OCI-LY3 (cell line): ENCODE data around the gene CHN2.

Experiments used
- H2AFZ ChIP-seq: fragments of 200-600, 300-600 bp; shearing (Covaris generic); 2 replicates; pipeline ENCODE4 v1.6.0; 2014; ENCODE audit warnings: antibody characterized with exemption, low read depth, low read length
- H3K27ac ChIP-seq: fragments of 200-600, 300-600 bp; sonication (generic); 2 replicates; pipeline ENCODE4 v1.5.1; 2014; ENCODE audit warnings: mild to moderate bottlenecking, low read length, moderate library complexity, mixed read lengths
- H3K27me3 ChIP-seq: fragments of 200-600, 300-600 bp; sonication (generic); 2 replicates; pipeline ENCODE4 v1.6.1; 2014; ENCODE audit warnings: low read depth, low read length, mixed read lengths
- H3K36me3 ChIP-seq: fragments of 200-600, 300-600 bp; sonication (generic); replicated peaks from 2 replicates; pipeline ENCODE3; 2014; ENCODE audit warnings: low read depth, low read length, mixed read lengths
- H3K4me1 ChIP-seq: fragments of 300-600, 200-600 bp; sonication (generic); 2 replicates; pipeline ENCODE4 v1.6.1; 2014; ENCODE audit warnings: low read length, mixed read lengths
- H3K4me2 ChIP-seq: fragments of 200-600, 300-600 bp; sonication (generic); 2 replicates; pipeline ENCODE4 v1.6.1; 2014; ENCODE audit warnings: low read length, mixed read lengths
- H3K4me3 ChIP-seq: fragments of 300-600, 200-600 bp; sonication (generic); 2 replicates; pipeline ENCODE4 v1.5.1; 2014; ENCODE audit warnings: antibody characterized with exemption, mild to moderate bottlenecking, low read length, moderate library complexity
- H3K79me2 ChIP-seq: fragments of 300-600, 200-600 bp; shearing (Covaris generic); 2 replicates; pipeline ENCODE4 v1.6.1; 2014; ENCODE audit warnings: mild to moderate bottlenecking, low read length, mixed read lengths
- H3K9ac ChIP-seq: fragments of 300-600, 200-600 bp; shearing (Covaris generic); 2 replicates; pipeline ENCODE4 v1.6.0; 2014; ENCODE audit warnings: mild to moderate bottlenecking, low read length, moderate library complexity
- H3K9me3 ChIP-seq: fragments of 200-600, 300-600 bp; shearing (Covaris generic); 2 replicates; pipeline ENCODE4 v1.6.1; 2014; ENCODE audit warnings: low read length, mixed read lengths; ENCODE audit not compliant: insufficient read depth
- H4K20me1 ChIP-seq: fragments of 200-600, 300-600 bp; sonication (generic); 2 replicates; pipeline ENCODE4 v1.6.1; 2016; ENCODE audit warnings: low read length, mixed read lengths; ENCODE audit not compliant: insufficient read depth
- EZH2phosphoT487 ChIP-seq: fragments of 200-600 bp; shearing (Covaris generic); IDR thresholded peaks from 2 replicates; pipeline ENCODE4 v1.6.1; 2018; ENCODE audit warnings: antibody characterized with exemption, mixed run types, low read depth
- TF ChIP-seq, protein P1 (sequence below): fragments of 200-600, 300-600 bp; sonication (generic); IDR thresholded peaks from 2 replicates; pipeline ENCODE4 v1.5.1; 2014; ENCODE audit warnings: antibody characterized with exemption, low read length, low read depth

CHN2 gene

DNA sequence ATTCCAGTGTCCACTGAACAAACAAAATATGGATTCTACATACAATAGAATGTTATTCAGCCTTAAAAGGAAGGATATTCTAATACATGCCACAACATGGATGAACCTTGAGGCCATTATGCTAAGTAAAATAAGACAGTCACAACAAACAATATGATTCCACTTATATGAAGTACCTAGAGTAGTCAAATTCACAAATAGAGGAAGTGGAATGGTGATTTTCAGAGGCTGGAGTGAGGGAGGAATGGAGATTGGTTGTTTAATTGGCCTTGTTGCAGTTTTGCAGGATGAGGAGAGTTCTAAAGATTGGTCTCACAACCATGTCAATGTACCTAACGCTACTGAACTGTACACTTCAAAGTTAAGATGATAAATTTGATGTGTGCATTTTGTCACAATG lies 119.6 kb downstream of the CHN2 start:
- peaks cover 61% of the 10 kb centered on the region for H3K27me3 ChIP-seq
- 0 out of 2 replicates have a peak, but pooled peaks cover 4% of the 10 kb centered on the region for H4K20me1 ChIP-seq
- H3K79me2 ChIP-seq, result no peaks in the 10 kb centered on the region
- H3K36me3 ChIP-seq, result no peaks in the 10 kb centered on the region
- H3K9ac ChIP-seq, result no peak overlapping the region
- no peak for TF ChIP-seq EZH2phosphoT487
- TF ChIP-seq, protein P1, sequence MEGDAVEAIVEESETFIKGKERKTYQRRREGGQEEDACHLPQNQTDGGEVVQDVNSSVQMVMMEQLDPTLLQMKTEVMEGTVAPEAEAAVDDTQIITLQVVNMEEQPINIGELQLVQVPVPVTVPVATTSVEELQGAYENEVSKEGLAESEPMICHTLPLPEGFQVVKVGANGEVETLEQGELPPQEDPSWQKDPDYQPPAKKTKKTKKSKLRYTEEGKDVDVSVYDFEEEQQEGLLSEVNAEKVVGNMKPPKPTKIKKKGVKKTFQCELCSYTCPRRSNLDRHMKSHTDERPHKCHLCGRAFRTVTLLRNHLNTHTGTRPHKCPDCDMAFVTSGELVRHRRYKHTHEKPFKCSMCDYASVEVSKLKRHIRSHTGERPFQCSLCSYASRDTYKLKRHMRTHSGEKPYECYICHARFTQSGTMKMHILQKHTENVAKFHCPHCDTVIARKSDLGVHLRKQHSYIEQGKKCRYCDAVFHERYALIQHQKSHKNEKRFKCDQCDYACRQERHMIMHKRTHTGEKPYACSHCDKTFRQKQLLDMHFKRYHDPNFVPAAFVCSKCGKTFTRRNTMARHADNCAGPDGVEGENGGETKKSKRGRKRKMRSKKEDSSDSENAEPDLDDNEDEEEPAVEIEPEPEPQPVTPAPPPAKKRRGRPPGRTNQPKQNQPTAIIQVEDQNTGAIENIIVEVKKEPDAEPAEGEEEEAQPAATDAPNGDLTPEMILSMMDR, result no peak
- H2AFZ ChIP-seq, result no peak overlapping the region
- H3K4me2 ChIP-seq, result no peak overlapping the region
- no peak overlapping the region for H3K27ac ChIP-seq
- H3K4me3 ChIP-seq, result no peak overlapping the region
- H3K9me3 ChIP-seq, result no peaks in the 10 kb centered on the region
- no peaks in the 10 kb centered on the region for H3K4me1 ChIP-seq

- no peak overlapping the region for H2AFZ ChIP-seq
- no peak overlapping the region for H3K4me3 ChIP-seq
- no peaks in the 10 kb centered on the region for H3K9me3 ChIP-seq
- H3K27me3 ChIP-seq, result peaks cover 58% of the 10 kb centered on the region
- TF ChIP-seq, protein P1, result no peak
- TF ChIP-seq EZH2phosphoT487, result no peak
- H3K4me1 ChIP-seq, result peaks cover 11% of the 10 kb centered on the region
- no peak overlapping the region for H3K27ac ChIP-seq
- H3K4me2 ChIP-seq, result no peak overlapping the region
- H4K20me1 ChIP-seq, result 0 out of 2 replicates have a peak, but pooled peaks cover 7% of the 10 kb centered on the region
- H3K9ac ChIP-seq, result no peak overlapping the region
- H3K36me3 ChIP-seq, result no peaks in the 10 kb centered on the region
- no peaks in the 10 kb centered on the region for H3K79me2 ChIP-seq
Observed at GRCh38 chr7:29315122-29315891, 120.7 kb downstream of the CHN2 start.

DNA sequence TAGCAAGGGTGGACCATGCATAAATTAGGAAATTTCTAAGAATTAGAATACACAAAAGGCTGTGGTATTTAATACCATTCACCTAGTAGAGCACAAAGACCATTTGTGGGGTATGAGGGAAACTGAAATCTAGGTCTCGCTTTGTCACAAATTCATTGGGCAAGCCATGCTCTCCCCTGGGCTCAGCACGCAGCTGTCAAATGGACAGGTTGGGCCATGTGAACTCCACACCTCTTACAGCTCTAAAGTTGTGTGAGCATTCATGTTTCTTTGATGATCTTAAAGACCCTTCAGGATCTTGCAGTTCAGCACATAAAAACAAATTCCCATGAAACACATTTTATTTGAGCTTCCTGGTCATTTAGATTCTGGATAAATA lies 121.3 kb downstream of the CHN2 start:
- H4K20me1 ChIP-seq, result 0 out of 2 replicates have a peak, but pooled peaks cover 7% of the 10 kb centered on the region
- H3K9ac ChIP-seq, result no peak overlapping the region
- H3K27ac ChIP-seq, result no peak overlapping the region
- H3K4me3 ChIP-seq, result no peak overlapping the region
- no peaks in the 10 kb centered on the region for H3K9me3 ChIP-seq
- peaks cover 14% of the 10 kb centered on the region for H3K4me1 ChIP-seq
- no peaks in the 10 kb centered on the region for H3K36me3 ChIP-seq
- H2AFZ ChIP-seq, result no peak overlapping the region
- no peak for TF ChIP-seq EZH2phosphoT487
- TF ChIP-seq, protein P1, result no peak
- H3K4me2 ChIP-seq, result no peak overlapping the region
- peaks cover 63% of the 10 kb centered on the region for H3K27me3 ChIP-seq
- no peaks in the 10 kb centered on the region for H3K79me2 ChIP-seq

DNA sequence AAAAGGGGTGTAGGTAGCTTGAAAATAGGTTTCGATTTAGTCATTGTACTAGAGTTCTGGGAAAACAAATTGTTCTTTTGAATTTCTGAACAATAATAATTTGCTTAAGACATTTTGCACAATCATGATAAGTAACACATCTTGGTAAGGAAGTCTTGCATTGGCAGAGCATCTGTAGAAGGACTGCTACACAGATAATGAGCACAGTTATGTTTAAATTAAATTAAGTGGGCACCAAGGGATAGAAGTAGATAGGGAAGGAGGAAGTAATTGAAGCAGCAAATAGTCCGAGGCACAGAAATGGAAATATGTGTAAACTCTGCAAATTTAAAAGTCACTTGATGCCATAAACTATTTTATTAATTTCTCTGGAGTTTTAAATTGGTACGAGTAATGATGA lies 122.4 kb downstream of the CHN2 start:
- Histone ChIP-seq H3K4me1 (peaks cover 14% of the 10 kb centered on the region), H3K36me3 (no peaks in the 10 kb centered on the region), H3K4me3 (no peak overlapping the region), H3K9me3 (no peaks in the 10 kb centered on the region), H3K9ac (no peak overlapping the region), H3K27me3 (peaks cover 62% of the 10 kb centered on the region), H3K79me2 (no peaks in the 10 kb centered on the region), H3K4me2 (no peak overlapping the region), H4K20me1 (0 out of 2 replicates have a peak, but pooled peaks cover 7% of the 10 kb centered on the region), H3K27ac (no peak overlapping the region), H2AFZ (no peak overlapping the region)
- TF ChIP-seq, protein P1, result no peak
- TF ChIP-seq EZH2phosphoT487, result no peak
